ENCODE results near the gene DUSP22.

DUSP22 gene

GRCh38 chr6:314377-314776, 22.1 kb downstream of the DUSP22 start:
- DNase-seq (ENCODE audit: low read depth): no peak
- in situ Hi-C loops (cut with HindIII; ENCODE audit: low sequenced_read_pairs): no loop called here
- TF ChIP-seq CTCF (IDR thresholded peaks at IDR 0.05; ENCODE audit: low read depth, low read length, missing control alignments): no peak
- H3K4me3 ChIP-seq (ENCODE audit: low read depth, low read length): no peak overlapping the region

GRCh38 chr6:315226-315625, 22.9 kb downstream of the DUSP22 start:
- in situ Hi-C loops (cut with HindIII; ENCODE audit: low sequenced_read_pairs): loop anchor here (5.0 kb wide), 1 partner anchor 38 kb away; no protein-coding TSS in a partner anchor
- H3K4me3 ChIP-seq (ENCODE audit: low read depth, low read length): no peak overlapping the region
- no peak for DNase-seq (ENCODE audit: low read depth)
- TF ChIP-seq CTCF (IDR thresholded peaks at IDR 0.05; ENCODE audit: low read depth, low read length, missing control alignments): no peak

- H3K4me3 ChIP-seq (ENCODE audit: low read depth, low read length): no peak overlapping the region
- no peak for DNase-seq (ENCODE audit: low read depth)
- in situ Hi-C loops (cut with HindIII; ENCODE audit: low sequenced_read_pairs): loop anchor here (5.0 kb wide), 1 partner anchor 39 kb away; no protein-coding TSS in a partner anchor
- TF ChIP-seq CTCF (IDR thresholded peaks at IDR 0.05; ENCODE audit: low read depth, low read length, missing control alignments): no peak
Measured at GRCh38 chr6:315921-316752, 23.9 kb downstream of the DUSP22 start.

GRCh38 chr6:316753-317038, 24.4 kb downstream of the DUSP22 start:
- no peak for DNase-seq (ENCODE audit: low read depth)
- in situ Hi-C loops (cut with HindIII; ENCODE audit: low sequenced_read_pairs): loop anchor here (5.0 kb wide), 1 partner anchor 39 kb away; no protein-coding TSS in a partner anchor
- TF ChIP-seq CTCF (IDR thresholded peaks at IDR 0.05; ENCODE audit: low read depth, low read length, missing control alignments): no peak
- H3K4me3 ChIP-seq (ENCODE audit: low read depth, low read length): no peak overlapping the region

GRCh38 chr6:317060-317447, 24.8 kb downstream of the DUSP22 start:
- DNase-seq (ENCODE audit: low read depth): no peak
- in situ Hi-C loops (cut with HindIII; ENCODE audit: low sequenced_read_pairs): loop anchor here (5.0 kb wide), 1 partner anchor 40 kb away; no protein-coding TSS in a partner anchor
- no peak for TF ChIP-seq CTCF (IDR thresholded peaks at IDR 0.05; ENCODE audit: low read depth, low read length, missing control alignments)
- H3K4me3 ChIP-seq (ENCODE audit: low read depth, low read length): no peak overlapping the region

GRCh38 chr6:317448-318144, 25.3 kb downstream of the DUSP22 start:
- H3K4me3 ChIP-seq (ENCODE audit: low read depth, low read length): no peak overlapping the region
- no peak for TF ChIP-seq CTCF (IDR thresholded peaks at IDR 0.05; ENCODE audit: low read depth, low read length, missing control alignments)
- DNase-seq (ENCODE audit: low read depth): no peak
- in situ Hi-C loops (cut with HindIII; ENCODE audit: low sequenced_read_pairs): loop anchor here (5.0 kb wide), 1 partner anchor 40 kb away; no protein-coding TSS in a partner anchor
